Measurements from ENCODE around the gene MRPL17.

DNA sequence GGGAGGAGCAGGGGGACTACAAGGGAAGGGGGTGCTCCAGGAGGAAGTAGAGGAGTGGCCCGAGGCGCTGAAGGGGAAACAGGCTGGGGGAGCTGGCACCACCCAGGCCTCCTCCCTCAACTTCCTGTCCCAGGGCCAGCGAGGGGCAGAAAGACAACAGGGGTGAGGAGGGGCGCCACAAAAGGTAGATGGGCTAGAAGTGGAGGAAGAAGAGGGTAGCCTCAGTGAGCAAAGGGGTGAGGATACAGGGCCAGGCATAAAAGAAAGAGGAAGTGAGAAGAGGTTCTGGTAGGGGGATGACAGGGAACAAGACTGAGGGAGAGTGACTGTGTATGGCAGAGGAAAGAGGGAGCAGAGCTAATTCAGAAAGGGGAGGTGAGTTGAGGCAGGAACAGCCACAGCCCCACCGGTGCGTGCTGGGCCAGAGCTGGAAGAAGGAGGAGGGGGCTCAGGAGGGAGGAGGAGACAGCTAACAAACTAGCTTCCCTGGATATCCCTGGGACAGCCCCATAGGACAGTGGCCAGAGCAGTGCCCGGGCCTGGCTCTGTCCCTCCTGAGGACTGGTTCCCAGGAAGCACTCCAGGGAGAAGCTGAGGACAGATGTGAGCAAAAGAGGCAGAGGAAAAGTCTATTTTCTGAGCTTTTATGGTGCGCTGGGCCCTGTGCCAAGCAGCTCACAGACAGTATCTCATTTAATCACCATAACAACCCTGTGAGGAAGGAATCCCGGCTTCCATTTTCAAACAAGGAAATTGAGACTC lies 36.0 kb downstream of the MRPL17 start:
- no peak for TF ChIP-seq CTCF (conservative IDR thresholded peaks at IDR 0.05 in 1 of 2, IDR thresholded peaks at IDR 0.05 in 1 of 2; ENCODE audit: low read depth in 1 of 2, low read length in 2 of 2)
- TF ChIP-seq EZH2 (IDR thresholded peaks at IDR 0.05; ENCODE audit: low read length, missing control alignments) = no peak

Measured in fibroblast of lung (primary cell).